Measurements from ENCODE around the gene TNNC1. TPM values are rescaled to one million over a fixed set of nuclear protein-coding genes. Genes with fewer than 3 reads are reported as not detected.

TNNC1 gene
- total and polyA plus RNA-seq, 4 donors = 2.6 to 20.7 (median 3.8) TPM

DNA sequence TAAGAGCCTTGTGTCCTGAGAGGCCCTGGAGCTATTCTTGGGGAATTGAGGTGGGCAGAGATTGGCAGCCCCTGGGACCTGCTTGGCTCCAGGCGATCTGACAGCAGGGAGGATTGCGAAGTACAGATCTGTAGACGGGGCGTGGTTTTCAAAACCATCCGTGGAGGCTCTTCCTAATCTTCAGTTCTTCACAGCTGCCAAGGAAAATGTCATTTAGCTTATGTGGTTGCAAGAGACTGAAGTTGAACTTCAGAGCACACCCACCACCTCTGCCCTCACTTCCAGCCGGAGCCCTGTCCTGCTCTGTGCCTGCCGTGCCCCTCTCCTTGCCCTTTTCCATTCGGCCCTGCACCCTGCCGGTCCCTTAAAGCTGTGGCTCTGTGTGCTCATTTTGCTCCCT is 14.5 kb upstream of the TNNC1 start:
- Histone ChIP-seq H3K4me1 (ENCODE audit: control insufficient read depth in 1 of 2, insufficient read depth in 2 of 2, low read length in 2 of 2) (no peaks in the 10 kb centered on the region), H3K27ac (ENCODE audit: low read depth in 1 of 2, low read length in 2 of 2) (no peak overlapping the region), H3K9me3 (ENCODE audit: control insufficient read depth, low read length) (no peaks in the 10 kb centered on the region), H3K4me3 (ENCODE audit: low read length in 2 of 2) (no peak overlapping the region), H3K27me3 (ENCODE audit: control insufficient read depth in 1 of 2, insufficient read depth in 2 of 2, low read length in 1 of 2) (no peaks in the 10 kb centered on the region), H3K36me3 (ENCODE audit: control insufficient read depth in 1 of 2, insufficient read depth in 2 of 2, low read length in 1 of 2) (peaks cover 0 to 3% of the 10 kb centered on the region in 2 donors)
- ATAC-seq (ENCODE audit: low FRiP score) (no peak), DNase-seq (no peak)
- 63 to 70% methylated on average over 9 of the region's 9 CpGs for WGBS, 2 donors
- intact Hi-C loops (cut with DNase I) = no loop called here

DNA sequence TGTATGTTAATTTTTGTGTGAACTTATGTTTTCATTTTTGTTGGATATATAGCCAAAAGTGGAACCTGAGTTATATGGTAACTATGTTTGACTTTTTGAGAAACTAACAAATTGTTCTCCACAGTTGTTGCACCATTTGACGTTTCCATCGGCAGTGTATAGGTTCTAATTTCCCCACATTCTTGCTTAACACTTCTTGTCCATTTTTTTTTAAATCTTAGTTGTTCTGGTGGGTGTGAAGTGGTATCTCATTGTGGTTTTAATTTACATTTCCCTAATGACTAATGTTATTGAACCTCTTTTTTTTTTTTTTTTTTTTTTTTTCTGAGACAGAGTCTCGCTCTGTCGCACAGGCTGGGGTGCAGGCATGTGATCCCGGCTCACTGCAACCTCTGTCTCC is 9.6 kb upstream of the TNNC1 start:
- WGBS, 2 donors = 94% methylated on average over 5 of the region's 5 CpGs
- Histone ChIP-seq H3K27me3 (ENCODE audit: control insufficient read depth in 1 of 2, insufficient read depth in 2 of 2, low read length in 1 of 2) (no peaks in the 10 kb centered on the region), H3K27ac (ENCODE audit: low read depth in 1 of 2, low read length in 2 of 2) (no peak overlapping the region), H3K4me3 (ENCODE audit: low read length in 2 of 2) (no peak overlapping the region), H3K4me1 (ENCODE audit: control insufficient read depth in 1 of 2, insufficient read depth in 2 of 2, low read length in 2 of 2) (no peaks in the 10 kb centered on the region), H3K9me3 (ENCODE audit: control insufficient read depth, low read length) (no peaks in the 10 kb centered on the region), H3K36me3 (ENCODE audit: control insufficient read depth in 1 of 2, insufficient read depth in 2 of 2, low read length in 1 of 2) (peaks cover 2 to 6% of the 10 kb centered on the region in 2 donors)
- DNase-seq (no peak), ATAC-seq (ENCODE audit: low FRiP score) (no peak)
- intact Hi-C loops (cut with DNase I) = no loop called here

DNA sequence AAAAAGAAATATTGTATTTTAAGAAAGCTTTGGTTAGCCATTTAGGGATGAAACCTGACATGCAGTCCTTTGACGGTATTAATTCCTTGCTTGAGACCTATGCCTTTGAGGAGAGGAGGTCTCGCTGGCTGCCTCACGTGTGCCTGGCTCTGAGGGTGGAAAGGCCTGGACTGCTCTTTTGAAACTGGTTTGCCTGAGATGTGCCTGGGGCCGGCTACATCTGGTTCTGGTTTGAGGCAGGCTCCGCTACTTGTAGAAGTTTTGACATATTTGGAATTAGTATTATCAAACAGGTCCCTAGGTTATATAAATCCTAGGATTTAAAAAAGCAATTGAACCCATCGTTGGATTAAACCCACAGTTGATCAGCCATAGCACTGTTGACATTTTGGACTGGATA is 8.0 kb upstream of the TNNC1 start:
- no peak for DNase-seq
- Histone ChIP-seq H3K27ac (ENCODE audit: low read depth in 1 of 2, low read length in 2 of 2) (no peak overlapping the region), H3K27me3 (ENCODE audit: control insufficient read depth in 1 of 2, insufficient read depth in 2 of 2, low read length in 1 of 2) (no peaks in the 10 kb centered on the region), H3K4me1 (ENCODE audit: control insufficient read depth in 1 of 2, insufficient read depth in 2 of 2, low read length in 2 of 2) (no peaks in the 10 kb centered on the region), H3K9me3 (ENCODE audit: control insufficient read depth, low read length) (no peaks in the 10 kb centered on the region), H3K36me3 (ENCODE audit: control insufficient read depth in 1 of 2, insufficient read depth in 2 of 2, low read length in 1 of 2) (peaks cover 2 to 4% of the 10 kb centered on the region in 2 donors), H3K4me3 (ENCODE audit: low read length in 2 of 2) (no peak overlapping the region)
- no peak for ATAC-seq (ENCODE audit: low FRiP score)
- 81% methylated on average over 6 of the region's 6 CpGs for WGBS, 2 donors
- intact Hi-C loops (cut with DNase I) = no loop called here

DNA sequence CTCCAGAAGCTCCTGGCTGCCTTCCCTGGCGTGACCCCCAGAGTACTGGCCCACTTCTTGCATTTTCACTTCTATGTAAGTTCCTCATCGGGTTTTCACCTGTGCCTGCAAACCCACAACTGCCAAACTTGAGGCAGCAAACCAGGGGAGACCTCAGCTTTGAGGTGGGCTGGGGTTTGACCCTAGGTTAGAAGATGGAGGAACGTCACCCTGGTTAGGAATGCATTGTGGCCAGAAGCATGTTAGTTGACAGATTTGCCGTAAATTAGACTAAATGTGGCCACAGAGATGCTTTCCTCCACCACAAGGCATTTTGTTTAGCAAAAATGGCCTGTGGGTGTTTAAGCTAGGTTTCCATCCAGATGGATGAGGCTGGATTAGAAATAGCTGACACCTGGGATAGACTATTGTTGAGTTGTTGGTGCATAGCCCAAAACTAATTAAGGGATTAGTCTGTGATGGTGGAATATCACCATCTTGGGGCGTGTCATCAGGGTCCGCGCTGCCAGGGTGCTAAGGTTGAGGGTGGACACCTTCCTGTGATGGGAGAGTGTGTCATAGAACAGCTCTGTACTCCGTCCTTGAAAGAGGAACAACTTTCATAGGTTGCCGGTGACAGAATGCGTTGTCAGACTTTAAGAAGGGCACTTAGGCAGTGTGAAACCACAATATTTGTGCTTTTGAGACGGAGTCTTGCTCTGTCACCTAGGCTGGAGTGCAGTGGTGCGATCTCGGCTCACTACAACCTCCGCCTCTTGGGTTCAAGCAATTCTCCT is 5.1 kb upstream of the TNNC1 start:
- WGBS, 2 donors = 94 to 95% methylated on average over 14 of the region's 14 CpGs
- ATAC-seq (ENCODE audit: low FRiP score) (no peak), DNase-seq (no peak)
- Histone ChIP-seq H3K4me1 (ENCODE audit: control insufficient read depth in 1 of 2, insufficient read depth in 2 of 2, low read length in 2 of 2) (no peaks in the 10 kb centered on the region), H3K27ac (ENCODE audit: low read depth in 1 of 2, low read length in 2 of 2) (no peak overlapping the region), H3K36me3 (ENCODE audit: control insufficient read depth in 1 of 2, insufficient read depth in 2 of 2, low read length in 1 of 2) (peaks cover 2 to 4% of the 10 kb centered on the region in 2 donors), H3K27me3 (ENCODE audit: control insufficient read depth in 1 of 2, insufficient read depth in 2 of 2, low read length in 1 of 2) (no peaks in the 10 kb centered on the region), H3K4me3 (ENCODE audit: low read length in 2 of 2) (no peak overlapping the region), H3K9me3 (ENCODE audit: control insufficient read depth, low read length) (no peaks in the 10 kb centered on the region)
- intact Hi-C loops (cut with DNase I) = loop anchor here in 1 of 2 donors (5.0 to 10.0 kb wide), 2 partner anchors 78 to 174 kb away; partner anchors contain the start of genes GLYCTK and UQCC5

DNA sequence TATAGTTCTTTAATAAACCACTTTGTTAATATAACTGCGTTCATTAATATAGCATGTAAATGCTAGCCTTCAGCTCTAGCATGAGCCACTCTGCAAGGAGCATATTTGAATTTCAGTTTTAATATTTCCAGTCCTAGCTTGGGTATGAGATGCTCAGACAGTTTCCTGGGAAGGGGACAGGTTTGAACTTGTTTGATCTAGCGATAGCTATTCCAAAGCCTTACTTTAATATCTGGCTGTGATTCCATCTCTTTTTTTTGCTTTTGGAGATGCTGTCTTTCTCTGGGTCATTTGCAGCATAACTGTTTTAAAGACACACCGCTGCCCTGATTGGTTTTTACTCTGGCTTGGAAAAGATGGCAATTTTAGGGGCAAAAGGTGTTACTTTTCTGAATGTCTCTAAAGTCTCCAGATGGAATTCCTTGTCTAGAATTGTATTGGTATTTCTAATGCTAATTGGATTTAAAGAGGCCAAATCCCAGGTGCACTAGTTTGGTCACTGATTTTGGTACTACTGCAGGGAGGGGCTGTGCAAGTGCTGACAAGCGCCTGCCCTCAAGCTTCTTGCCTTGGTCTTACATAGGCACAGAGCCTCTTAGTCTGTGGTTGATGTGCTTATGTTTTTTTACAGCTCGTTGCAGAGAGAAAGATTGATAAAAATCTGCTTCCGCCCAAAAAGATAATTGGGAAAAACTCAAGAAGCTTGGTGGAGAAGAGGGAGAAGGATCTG is 4.4 kb upstream of the TNNC1 start:
- Histone ChIP-seq H3K4me1 (ENCODE audit: control insufficient read depth in 1 of 2, insufficient read depth in 2 of 2, low read length in 2 of 2) (no peaks in the 10 kb centered on the region), H3K9me3 (ENCODE audit: control insufficient read depth, low read length) (no peaks in the 10 kb centered on the region), H3K36me3 (ENCODE audit: control insufficient read depth in 1 of 2, insufficient read depth in 2 of 2, low read length in 1 of 2) (peaks cover 2 to 4% of the 10 kb centered on the region in 2 donors), H3K4me3 (ENCODE audit: low read length in 2 of 2) (no peak overlapping the region), H3K27me3 (ENCODE audit: control insufficient read depth in 1 of 2, insufficient read depth in 2 of 2, low read length in 1 of 2) (no peaks in the 10 kb centered on the region), H3K27ac (ENCODE audit: low read depth in 1 of 2, low read length in 2 of 2) (no peak overlapping the region)
- 75 to 78% methylated on average over 6 of the region's 6 CpGs for WGBS, 2 donors
- no peak for DNase-seq
- ATAC-seq (ENCODE audit: low FRiP score) = no peak
- intact Hi-C loops (cut with DNase I) = loop anchor here in 1 of 2 donors (5.0 to 10.0 kb wide), 2 partner anchors 79 to 173 kb away; partner anchors contain the start of genes GLYCTK and UQCC5

DNA sequence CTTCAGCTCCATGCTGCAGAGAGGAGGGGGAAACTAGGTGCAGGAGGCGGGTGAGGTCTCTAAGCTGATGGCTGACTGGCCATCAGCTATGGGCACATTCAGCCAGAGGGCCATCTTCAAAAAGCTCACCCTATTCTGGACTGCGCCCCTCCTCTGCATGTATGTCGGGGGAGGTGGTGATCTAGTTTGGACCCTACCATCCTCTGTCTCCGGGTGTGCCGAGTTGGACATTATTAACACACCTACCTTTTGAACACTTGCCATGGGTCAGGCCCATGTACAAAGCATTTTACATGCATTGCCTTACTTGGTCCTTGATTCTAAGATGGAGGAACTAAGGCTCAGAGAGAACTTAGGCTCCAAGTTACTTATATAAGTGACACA is 3.0 kb upstream of the TNNC1 start:
- DNase-seq = no peak
- peaks cover 0 to 4% of the 10 kb centered on the region in 2 donors for H3K36me3 ChIP-seq (ENCODE audit: control insufficient read depth in 1 of 2, insufficient read depth in 2 of 2, low read length in 1 of 2)
- H3K4me1 ChIP-seq (ENCODE audit: control insufficient read depth in 1 of 2, insufficient read depth in 2 of 2, low read length in 2 of 2) = no peaks in the 10 kb centered on the region
- peak overlapping the region in 1 of 2 donors; percentile 67 for H3K4me3 ChIP-seq (ENCODE audit: low read length in 2 of 2)
- intact Hi-C loops (cut with DNase I) = loop anchor here in 1 of 2 donors (5.0 to 10.0 kb wide), 2 partner anchors 81 to 172 kb away; partner anchors contain the start of genes GLYCTK and UQCC5
- no peaks in the 10 kb centered on the region for H3K27me3 ChIP-seq (ENCODE audit: control insufficient read depth in 1 of 2, insufficient read depth in 2 of 2, low read length in 1 of 2)
- no peaks in the 10 kb centered on the region for H3K9me3 ChIP-seq (ENCODE audit: control insufficient read depth, low read length)
- ATAC-seq (ENCODE audit: low FRiP score) = no peak
- H3K27ac ChIP-seq (ENCODE audit: low read depth in 1 of 2, low read length in 2 of 2) = peak overlapping the region in 1 of 2 donors; percentile 13
- 61 to 71% methylated on average over 5 of the region's 5 CpGs for WGBS, 2 donors

DNA sequence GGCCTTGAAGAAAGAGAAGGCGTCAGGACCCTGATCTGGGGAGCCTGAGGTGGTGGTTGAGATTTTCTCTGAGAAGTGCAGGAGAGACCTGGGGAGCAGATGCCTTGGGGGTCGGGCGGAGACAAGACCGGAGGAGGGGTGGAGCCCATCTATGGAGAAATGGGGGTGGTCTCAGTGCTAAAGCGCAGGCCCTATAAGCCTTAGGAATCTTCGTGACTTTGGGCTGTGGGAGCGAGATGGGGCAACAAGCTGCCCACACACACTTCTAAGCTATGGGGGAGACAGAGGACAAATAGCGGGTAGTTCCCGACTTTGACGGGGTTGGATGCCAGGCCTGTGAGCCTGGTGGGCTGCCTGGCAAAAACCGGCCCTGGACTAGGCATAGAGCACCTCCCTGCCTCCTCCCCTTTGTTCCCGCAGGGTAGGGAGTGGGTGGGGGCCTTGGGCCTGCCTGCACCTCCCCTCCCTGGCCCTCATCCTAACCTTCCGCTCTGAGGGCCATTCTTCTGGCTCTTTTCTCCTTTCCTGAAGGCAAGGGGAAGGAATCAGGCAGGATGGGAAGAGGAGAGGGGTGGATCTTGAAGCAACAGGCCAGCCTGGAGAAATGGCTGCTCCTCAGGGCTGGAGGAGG is 2.4 kb upstream of the TNNC1 start:
- DNase-seq (no peak), ATAC-seq (ENCODE audit: low FRiP score) (peak; percentile 61)
- peaks cover 0 to 4% of the 10 kb centered on the region in 2 donors for H3K36me3 ChIP-seq (ENCODE audit: control insufficient read depth in 1 of 2, insufficient read depth in 2 of 2, low read length in 1 of 2)
- H3K4me3 ChIP-seq (ENCODE audit: low read length in 2 of 2) = peak overlapping the region; percentile 67 to 86
- 2 to 3% methylated on average over 13 of the region's 13 CpGs for WGBS, 2 donors
- intact Hi-C loops (cut with DNase I) = loop anchor here in 1 of 2 donors (5.0 to 10.0 kb wide), 2 partner anchors 81 to 171 kb away; partner anchors contain the start of genes GLYCTK and UQCC5
- no peaks in the 10 kb centered on the region for H3K27me3 ChIP-seq (ENCODE audit: control insufficient read depth in 1 of 2, insufficient read depth in 2 of 2, low read length in 1 of 2)
- H3K9me3 ChIP-seq (ENCODE audit: control insufficient read depth, low read length) = no peaks in the 10 kb centered on the region
- peak overlapping the region in 1 of 2 donors; percentile 65 for H3K27ac ChIP-seq (ENCODE audit: low read depth in 1 of 2, low read length in 2 of 2)
- H3K4me1 ChIP-seq (ENCODE audit: control insufficient read depth in 1 of 2, insufficient read depth in 2 of 2, low read length in 2 of 2) = no peaks in the 10 kb centered on the region

Data from aorta (tissue), 5 donors.